Liver (tissue), 9 donors: ENCODE measurements around the gene ARHGAP1. TPM values are rescaled to one million over a fixed set of nuclear protein-coding genes. Genes with fewer than 3 reads are reported as not detected.

Experiments
- DNase-seq: peaks from one replicate; pipeline ENCODE4 v3.0.0-alpha.2; 2017; ENCODE audit warnings: low spot score
- H3K27ac ChIP-seq, 2 donors: one replicate each; pipeline ENCODE4 v1.7.0; 2013; ENCODE audit warnings: inconsistent platforms in 2 of 2, low read length in 2 of 2, control low read depth in 1 of 2, low read depth in 1 of 2, mild to moderate bottlenecking in 1 of 2
- H3K27me3 ChIP-seq, 4 donors: one replicate each; pipeline versions ENCODE4 v1.6.1 to v1.7.0; 2013; ENCODE audit warnings: low read length in 3 of 4, inconsistent platforms in 1 of 4, mild to moderate bottlenecking in 1 of 4, moderate library complexity in 1 of 4; ENCODE audit not compliant: control insufficient read depth in 4 of 4, insufficient read depth in 4 of 4
- H3K36me3 ChIP-seq, 4 donors: one replicate each; pipeline versions ENCODE4 v1.6.1 to v1.7.0; 2013; ENCODE audit warnings: low read length in 3 of 4, mild to moderate bottlenecking in 3 of 4, low read depth in 1 of 4, moderate library complexity in 1 of 4; ENCODE audit not compliant: control insufficient read depth in 4 of 4, insufficient read depth in 3 of 4
- H3K4me1 ChIP-seq, 4 donors: one replicate each; pipeline versions ENCODE4 v1.6.1 to v1.7.0; 2013; ENCODE audit warnings: low read length in 3 of 4, mild to moderate bottlenecking in 3 of 4, moderate library complexity in 1 of 4; ENCODE audit not compliant: control insufficient read depth in 4 of 4, insufficient read depth in 4 of 4
- H3K4me3 ChIP-seq, 3 donors: one replicate each; pipeline versions ENCODE4 v1.6.1 to v1.7.0; 2013; ENCODE audit warnings: low read length in 3 of 3, control low read depth in 1 of 3, low read depth in 1 of 3, mild to moderate bottlenecking in 1 of 3
- H3K9ac ChIP-seq, 2 donors: one replicate each; pipeline ENCODE4 v1.7.0; 2013; ENCODE audit warnings: low read length in 2 of 2, mild to moderate bottlenecking in 2 of 2, moderate library complexity in 2 of 2, control low read depth in 1 of 2, low read depth in 1 of 2
- H3K9me3 ChIP-seq, 4 donors: one replicate each; pipeline versions ENCODE4 v1.6.1 to v1.7.0; 2013; ENCODE audit warnings: low read length in 3 of 4; ENCODE audit not compliant: control insufficient read depth in 4 of 4
- EGR1 ChIP-seq, 2 donors: IDR thresholded peaks; 2 replicates each; pipeline ENCODE4 v1.6.1; 2016 to 2018; ENCODE audit warnings: antibody characterized with exemption in 2 of 2, low read depth in 2 of 2
- FOXA1 ChIP-seq: IDR thresholded peaks from 2 replicates; pipeline ENCODE4 v1.6.1; 2016; ENCODE audit warnings: antibody characterized with exemption
- FOXA2 ChIP-seq: IDR thresholded peaks from 2 replicates; pipeline ENCODE4 v1.6.1; 2016; ENCODE audit warnings: antibody characterized with exemption
- GABPA ChIP-seq, 2 donors: IDR thresholded peaks in 1 of 2; conservative IDR thresholded peaks in 1 of 2; 2 replicates each; pipeline ENCODE4 v1.6.1; 2016; ENCODE audit warnings: antibody characterized with exemption in 2 of 2, mild to moderate bottlenecking in 1 of 2, moderate library complexity in 1 of 2
- HNF4G ChIP-seq: IDR thresholded peaks from 2 replicates; pipeline ENCODE4 v1.6.1; 2016; ENCODE audit warnings: antibody characterized with exemption
- JUND ChIP-seq, 2 donors: IDR thresholded peaks; 2 replicates each; pipeline ENCODE4 v1.6.1; 2016; ENCODE audit warnings: antibody characterized with exemption in 2 of 2
- MAX ChIP-seq: IDR thresholded peaks from 2 replicates; pipeline ENCODE4 v1.6.1; 2016; ENCODE audit warnings: antibody characterized with exemption
- NR2F2 ChIP-seq: IDR thresholded peaks from 2 replicates; pipeline ENCODE4 v1.6.1; 2016; ENCODE audit warnings: antibody characterized with exemption
- RAD21 ChIP-seq, 2 donors: IDR thresholded peaks; 2 replicates each; pipeline ENCODE4 v1.6.1; 2016; ENCODE audit warnings: antibody characterized with exemption in 2 of 2, mild to moderate bottlenecking in 2 of 2
- RXRA ChIP-seq, 2 donors: IDR thresholded peaks; 2 replicates each; pipeline ENCODE4 v1.6.1; 2017 to 2018; ENCODE audit warnings: antibody characterized with exemption in 2 of 2, mild to moderate bottlenecking in 1 of 2
- SP1 ChIP-seq: IDR thresholded peaks from 2 replicates; pipeline ENCODE4 v1.6.1; 2018; ENCODE audit warnings: antibody characterized with exemption, mild to moderate bottlenecking
- TAF1 ChIP-seq: conservative IDR thresholded peaks from 2 replicates; pipeline ENCODE4 v1.6.1; 2016; ENCODE audit warnings: antibody characterized with exemption, mild to moderate bottlenecking
- YY1 ChIP-seq: IDR thresholded peaks from 2 replicates; pipeline ENCODE4 v1.6.1; 2016; ENCODE audit warnings: antibody characterized with exemption, mild to moderate bottlenecking
- ZBTB33 ChIP-seq: IDR thresholded peaks from 2 replicates; pipeline ENCODE4 v1.6.1; 2016; ENCODE audit warnings: antibody characterized with exemption
- WGBS: extraction: QIAGEN DNeasy Blood & Tissue Kit; methylation state at CpG from one replicate; pipeline ENCODE4 v1.1.7; 2013; 5-methylcytosine and 5-hydroxymethylcytosine counted together
- polyA plus RNA-seq, 2 donors: library from polyadenylated mRNA; stranded (reverse) in 1 of 2; unstranded in 1 of 2; fragments of 200-250 nt in 1 of 2; fragments of >200 nt in 1 of 2; fragmentation: Nextera tagmentation in 1 of 2; extraction: Ambion mirVana in 1 of 2; gene quantifications; one replicate each; pipeline versions ENCODE4 v1.2.1 to v1.2.3, GENCODE V29; 2013 to 2015
- total RNA-seq, 2 donors: library from RNA; depleted of rRNA; stranded (reverse); fragments of >200 nt; gene quantifications; one replicate each; pipeline ENCODE4 v1.2.3, GENCODE V29; 2014
- TF ChIP-seq, protein P1 (sequence below): IDR thresholded peaks from 2 replicates; pipeline ENCODE4 v1.6.1; 2016; ENCODE audit warnings: antibody characterized with exemption, mild to moderate bottlenecking
- TF ChIP-seq, protein P2 (sequence below): IDR thresholded peaks from 2 replicates; pipeline ENCODE4 v1.6.1; 2016; ENCODE audit warnings: antibody characterized with exemption
- TF ChIP-seq, protein P3 (sequence below): fragments of 150-350 bp; IDR thresholded peaks from 2 replicates; pipeline ENCODE4 v1.5.1; 2017; ENCODE audit warnings: improper control_type of control experiment, low read depth, low read length; ENCODE audit not compliant: missing input control
- donor health status: healthy.
- donor health status: healthy.
- donor health status: healthy.
- donor health status: healthy.
- donor health status: healthy.

Gene ARHGAP1
- total and polyA plus RNA-seq, 4 donors = 10.9 to 21.9 (median 20.1) TPM

- Histone ChIP-seq H3K36me3 (peaks cover 18 to 48% (median 37%) of the 10 kb centered on the region in 4 donors), H3K27ac (peak overlapping the region; percentile 86 to 97), H3K27me3 (no peaks in the 10 kb centered on the region), H3K9ac (no peak overlapping the region), H3K4me3 (no peak overlapping the region), H3K4me1 (peaks cover 18 to 42% (median 21%) of the 10 kb centered on the region in 4 donors), H3K9me3 (no peaks in the 10 kb centered on the region)
- TF ChIP-seq EGR1 (IDR thresholded peaks at IDR 0.05; ENCODE audit: low read depth in 2 of 2) = no peak
- TF ChIP-seq, protein P1, sequence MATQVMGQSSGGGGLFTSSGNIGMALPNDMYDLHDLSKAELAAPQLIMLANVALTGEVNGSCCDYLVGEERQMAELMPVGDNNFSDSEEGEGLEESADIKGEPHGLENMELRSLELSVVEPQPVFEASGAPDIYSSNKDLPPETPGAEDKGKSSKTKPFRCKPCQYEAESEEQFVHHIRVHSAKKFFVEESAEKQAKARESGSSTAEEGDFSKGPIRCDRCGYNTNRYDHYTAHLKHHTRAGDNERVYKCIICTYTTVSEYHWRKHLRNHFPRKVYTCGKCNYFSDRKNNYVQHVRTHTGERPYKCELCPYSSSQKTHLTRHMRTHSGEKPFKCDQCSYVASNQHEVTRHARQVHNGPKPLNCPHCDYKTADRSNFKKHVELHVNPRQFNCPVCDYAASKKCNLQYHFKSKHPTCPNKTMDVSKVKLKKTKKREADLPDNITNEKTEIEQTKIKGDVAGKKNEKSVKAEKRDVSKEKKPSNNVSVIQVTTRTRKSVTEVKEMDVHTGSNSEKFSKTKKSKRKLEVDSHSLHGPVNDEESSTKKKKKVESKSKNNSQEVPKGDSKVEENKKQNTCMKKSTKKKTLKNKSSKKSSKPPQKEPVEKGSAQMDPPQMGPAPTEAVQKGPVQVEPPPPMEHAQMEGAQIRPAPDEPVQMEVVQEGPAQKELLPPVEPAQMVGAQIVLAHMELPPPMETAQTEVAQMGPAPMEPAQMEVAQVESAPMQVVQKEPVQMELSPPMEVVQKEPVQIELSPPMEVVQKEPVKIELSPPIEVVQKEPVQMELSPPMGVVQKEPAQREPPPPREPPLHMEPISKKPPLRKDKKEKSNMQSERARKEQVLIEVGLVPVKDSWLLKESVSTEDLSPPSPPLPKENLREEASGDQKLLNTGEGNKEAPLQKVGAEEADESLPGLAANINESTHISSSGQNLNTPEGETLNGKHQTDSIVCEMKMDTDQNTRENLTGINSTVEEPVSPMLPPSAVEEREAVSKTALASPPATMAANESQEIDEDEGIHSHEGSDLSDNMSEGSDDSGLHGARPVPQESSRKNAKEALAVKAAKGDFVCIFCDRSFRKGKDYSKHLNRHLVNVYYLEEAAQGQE = no peak
- TF ChIP-seq RXRA (IDR thresholded peaks at IDR 0.05) = no peak
- TF ChIP-seq, protein P2, sequence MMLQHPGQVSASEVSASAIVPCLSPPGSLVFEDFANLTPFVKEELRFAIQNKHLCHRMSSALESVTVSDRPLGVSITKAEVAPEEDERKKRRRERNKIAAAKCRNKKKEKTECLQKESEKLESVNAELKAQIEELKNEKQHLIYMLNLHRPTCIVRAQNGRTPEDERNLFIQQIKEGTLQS = no peak
- TF ChIP-seq YY1 = no peak
- no peak for TF ChIP-seq SP1
- TF ChIP-seq ZBTB33 = no peak
- no peak for TF ChIP-seq NR2F2
- no peak for TF ChIP-seq MAX
- TF ChIP-seq RAD21 (IDR thresholded peaks at IDR 0.05) = no peak
- no peak for TF ChIP-seq JUND (IDR thresholded peaks at IDR 0.05)
- TF ChIP-seq HNF4G = no peak
- no peak for TF ChIP-seq FOXA1
- no peak for TF ChIP-seq TAF1
- no peak for TF ChIP-seq GABPA (IDR thresholded peaks at IDR 0.05 in 1 of 2, conservative IDR thresholded peaks at IDR 0.05 in 1 of 2)
- 84% methylated on average over 6 of the region's 6 CpGs for WGBS
- DNase-seq = no peak
Observed at GRCh38 chr11:46673713-46674462, 26.5 kb downstream of the ARHGAP1 start.

GRCh38 chr11:46672381-46672839, 28.0 kb downstream of the ARHGAP1 start:
- H3K36me3 ChIP-seq = peaks cover 17 to 53% (median 41%) of the 10 kb centered on the region in 4 donors
- 94% methylated on average over 6 of the region's 7 CpGs for WGBS
- TF ChIP-seq GABPA (IDR thresholded peaks at IDR 0.05 in 1 of 2, conservative IDR thresholded peaks at IDR 0.05 in 1 of 2) (no peak), FOXA2 (no peak), HNF4G (no peak), RAD21 (IDR thresholded peaks at IDR 0.05) (no peak), EGR1 (IDR thresholded peaks at IDR 0.05; ENCODE audit: low read depth in 2 of 2) (no peak)
- TF ChIP-seq, protein P3, sequence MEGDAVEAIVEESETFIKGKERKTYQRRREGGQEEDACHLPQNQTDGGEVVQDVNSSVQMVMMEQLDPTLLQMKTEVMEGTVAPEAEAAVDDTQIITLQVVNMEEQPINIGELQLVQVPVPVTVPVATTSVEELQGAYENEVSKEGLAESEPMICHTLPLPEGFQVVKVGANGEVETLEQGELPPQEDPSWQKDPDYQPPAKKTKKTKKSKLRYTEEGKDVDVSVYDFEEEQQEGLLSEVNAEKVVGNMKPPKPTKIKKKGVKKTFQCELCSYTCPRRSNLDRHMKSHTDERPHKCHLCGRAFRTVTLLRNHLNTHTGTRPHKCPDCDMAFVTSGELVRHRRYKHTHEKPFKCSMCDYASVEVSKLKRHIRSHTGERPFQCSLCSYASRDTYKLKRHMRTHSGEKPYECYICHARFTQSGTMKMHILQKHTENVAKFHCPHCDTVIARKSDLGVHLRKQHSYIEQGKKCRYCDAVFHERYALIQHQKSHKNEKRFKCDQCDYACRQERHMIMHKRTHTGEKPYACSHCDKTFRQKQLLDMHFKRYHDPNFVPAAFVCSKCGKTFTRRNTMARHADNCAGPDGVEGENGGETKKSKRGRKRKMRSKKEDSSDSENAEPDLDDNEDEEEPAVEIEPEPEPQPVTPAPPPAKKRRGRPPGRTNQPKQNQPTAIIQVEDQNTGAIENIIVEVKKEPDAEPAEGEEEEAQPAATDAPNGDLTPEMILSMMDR = no peak
- H3K4me1 ChIP-seq = peaks cover 18 to 41% (median 21%) of the 10 kb centered on the region in 4 donors
- H3K4me3 ChIP-seq = no peak overlapping the region
- DNase-seq = no peak
- H3K27me3 ChIP-seq = no peaks in the 10 kb centered on the region
- H3K9ac ChIP-seq = no peak overlapping the region
- H3K9me3 ChIP-seq = no peaks in the 10 kb centered on the region
- H3K27ac ChIP-seq = no peak overlapping the region
